Measurements from ENCODE around the gene SETD2.

GRCh38 chr3:46977811-46978195, 186.1 kb downstream of the SETD2 start:
- TF ChIP-seq CTCF (IDR thresholded peaks at IDR 0.05) (no peak), POLR2A (IDR thresholded peaks at IDR 0.05) (no peak)

Measured in right lobe of liver (tissue), 4 donors.